Progenitor cell of endocrine pancreas (in vitro differentiated cells): Measurements from ENCODE around the gene CTRL. TPM values are rescaled to one million over a fixed set of nuclear protein-coding genes. Genes with fewer than 3 reads are reported as not detected.

Source experiments
- DNase-seq: peaks from one replicate; pipeline ENCODE4 v3.0.0; 2021; ENCODE audit warnings: low spot score; ENCODE audit not compliant: unreplicated experiment
- H3K27ac Mint-ChIP-seq: 2 replicates; pipeline ENCODE4 v1.8.0; 2021; ENCODE audit warnings: mild to moderate bottlenecking, moderate library complexity, mixed read lengths
- H3K27me3 Mint-ChIP-seq: 2 replicates; pipeline ENCODE4 v1.8.0; 2021; ENCODE audit warnings: mixed read lengths
- H3K36me3 Mint-ChIP-seq: 2 replicates; pipeline ENCODE4 v1.8.0; 2022; ENCODE audit warnings: mixed read lengths; ENCODE audit not compliant: insufficient read depth
- H3K4me1 Mint-ChIP-seq: 2 replicates; pipeline ENCODE4 v1.8.0; 2021; ENCODE audit warnings: low read depth, mixed read lengths
- H3K4me3 Mint-ChIP-seq: 2 replicates; pipeline ENCODE4 v1.8.0; 2021; ENCODE audit warnings: low read depth, mild to moderate bottlenecking, moderate library complexity, mixed read lengths
- H3K9me3 Mint-ChIP-seq: 2 replicates; pipeline ENCODE4 v1.8.0; 2021; ENCODE audit warnings: low read depth, mixed read lengths
- total RNA-seq: library from RNA; stranded (reverse); gene quantifications from 2 replicates; pipeline ENCODE4 v1.2.1, GENCODE V29; 2021
- TF ChIP-seq, protein P1 (sequence below): fragments of 200-600 bp; sonication (generic); IDR thresholded peaks from one replicate; pipeline ENCODE4 v1.5.0; 2021; ENCODE audit warnings: antibody characterized with exemption, mild to moderate bottlenecking; ENCODE audit not compliant: unreplicated experiment

CTRL gene
- total RNA-seq, 1 donor from 2014 or later, result 0.57 TPM

DNA sequence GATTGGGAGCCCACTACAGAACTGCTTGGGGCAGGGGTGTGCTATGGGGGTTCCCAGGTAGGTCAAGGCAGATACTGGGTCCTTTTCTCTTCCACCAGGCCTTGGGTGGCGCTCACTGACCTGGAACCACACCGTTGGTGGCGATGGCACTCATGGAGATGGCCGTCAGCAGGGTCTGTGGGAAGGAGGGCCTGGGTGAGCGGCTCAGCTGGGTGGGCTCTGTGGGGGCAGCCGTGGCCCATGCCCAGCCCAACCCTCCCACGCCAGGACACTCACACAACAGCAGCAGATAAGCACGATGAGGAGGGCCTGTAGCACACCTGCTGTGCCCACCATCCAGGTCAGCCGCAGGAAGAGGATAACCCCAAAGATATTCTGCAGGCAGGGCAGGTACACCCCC, 26.0 kb upstream of the CTRL start:
- no peaks in the 10 kb centered on the region for H3K9me3 Mint-ChIP-seq
- H3K36me3 Mint-ChIP-seq, result peaks cover 14% of the 10 kb centered on the region
- no peak for DNase-seq
- no peaks in the 10 kb centered on the region for H3K27me3 Mint-ChIP-seq
- H3K27ac Mint-ChIP-seq, result no peak overlapping the region
- TF ChIP-seq, protein P1, sequence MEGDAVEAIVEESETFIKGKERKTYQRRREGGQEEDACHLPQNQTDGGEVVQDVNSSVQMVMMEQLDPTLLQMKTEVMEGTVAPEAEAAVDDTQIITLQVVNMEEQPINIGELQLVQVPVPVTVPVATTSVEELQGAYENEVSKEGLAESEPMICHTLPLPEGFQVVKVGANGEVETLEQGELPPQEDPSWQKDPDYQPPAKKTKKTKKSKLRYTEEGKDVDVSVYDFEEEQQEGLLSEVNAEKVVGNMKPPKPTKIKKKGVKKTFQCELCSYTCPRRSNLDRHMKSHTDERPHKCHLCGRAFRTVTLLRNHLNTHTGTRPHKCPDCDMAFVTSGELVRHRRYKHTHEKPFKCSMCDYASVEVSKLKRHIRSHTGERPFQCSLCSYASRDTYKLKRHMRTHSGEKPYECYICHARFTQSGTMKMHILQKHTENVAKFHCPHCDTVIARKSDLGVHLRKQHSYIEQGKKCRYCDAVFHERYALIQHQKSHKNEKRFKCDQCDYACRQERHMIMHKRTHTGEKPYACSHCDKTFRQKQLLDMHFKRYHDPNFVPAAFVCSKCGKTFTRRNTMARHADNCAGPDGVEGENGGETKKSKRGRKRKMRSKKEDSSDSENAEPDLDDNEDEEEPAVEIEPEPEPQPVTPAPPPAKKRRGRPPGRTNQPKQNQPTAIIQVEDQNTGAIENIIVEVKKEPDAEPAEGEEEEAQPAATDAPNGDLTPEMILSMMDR, result no peak
- no peak overlapping the region for H3K4me3 Mint-ChIP-seq
- H3K4me1 Mint-ChIP-seq, result no peaks in the 10 kb centered on the region

DNA sequence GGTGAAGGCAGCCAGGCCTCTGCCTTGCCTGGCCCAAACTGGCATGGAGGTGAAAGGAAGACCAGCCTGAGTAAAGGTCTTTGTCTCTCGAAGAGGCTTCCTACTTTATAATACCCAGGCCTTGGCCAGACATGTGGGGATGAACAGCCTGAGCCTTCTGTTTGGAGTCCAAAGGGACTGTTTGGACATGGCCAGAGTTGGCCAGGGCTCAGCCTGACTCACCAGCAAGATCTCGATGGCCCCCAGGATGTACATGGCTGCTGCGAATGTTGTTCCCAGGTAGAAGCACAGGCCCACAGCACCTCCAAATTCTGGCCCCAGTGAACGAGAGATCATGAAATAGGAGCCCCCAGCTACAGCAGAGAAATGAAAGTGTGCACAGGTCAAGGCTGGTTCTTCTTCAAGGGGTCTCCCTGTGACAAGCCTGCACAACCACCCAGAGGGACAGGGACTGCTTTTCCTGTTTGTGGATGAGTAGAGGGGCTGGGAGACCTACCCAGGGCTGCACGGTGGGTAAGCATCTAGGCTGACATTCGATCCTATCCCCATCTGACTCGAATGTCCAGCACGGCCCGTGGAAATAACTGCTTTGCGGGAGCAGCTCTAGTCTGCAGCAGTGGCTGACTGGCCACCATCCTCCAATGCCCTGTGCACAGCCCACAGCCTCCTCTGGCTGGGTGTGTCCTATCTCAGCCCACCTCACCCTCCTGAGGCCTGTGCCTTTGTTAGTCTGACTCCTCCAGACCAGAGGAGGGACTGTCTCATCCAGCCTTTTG, 22.9 kb upstream of the CTRL start:
- no peaks in the 10 kb centered on the region for H3K9me3 Mint-ChIP-seq
- TF ChIP-seq, protein P1, result no peak
- H3K27ac Mint-ChIP-seq, result peak overlapping the region; percentile 44
- DNase-seq, result no peak
- no peaks in the 10 kb centered on the region for H3K27me3 Mint-ChIP-seq
- H3K36me3 Mint-ChIP-seq, result peaks cover 10% of the 10 kb centered on the region
- no peak overlapping the region for H3K4me3 Mint-ChIP-seq
- no peaks in the 10 kb centered on the region for H3K4me1 Mint-ChIP-seq

DNA sequence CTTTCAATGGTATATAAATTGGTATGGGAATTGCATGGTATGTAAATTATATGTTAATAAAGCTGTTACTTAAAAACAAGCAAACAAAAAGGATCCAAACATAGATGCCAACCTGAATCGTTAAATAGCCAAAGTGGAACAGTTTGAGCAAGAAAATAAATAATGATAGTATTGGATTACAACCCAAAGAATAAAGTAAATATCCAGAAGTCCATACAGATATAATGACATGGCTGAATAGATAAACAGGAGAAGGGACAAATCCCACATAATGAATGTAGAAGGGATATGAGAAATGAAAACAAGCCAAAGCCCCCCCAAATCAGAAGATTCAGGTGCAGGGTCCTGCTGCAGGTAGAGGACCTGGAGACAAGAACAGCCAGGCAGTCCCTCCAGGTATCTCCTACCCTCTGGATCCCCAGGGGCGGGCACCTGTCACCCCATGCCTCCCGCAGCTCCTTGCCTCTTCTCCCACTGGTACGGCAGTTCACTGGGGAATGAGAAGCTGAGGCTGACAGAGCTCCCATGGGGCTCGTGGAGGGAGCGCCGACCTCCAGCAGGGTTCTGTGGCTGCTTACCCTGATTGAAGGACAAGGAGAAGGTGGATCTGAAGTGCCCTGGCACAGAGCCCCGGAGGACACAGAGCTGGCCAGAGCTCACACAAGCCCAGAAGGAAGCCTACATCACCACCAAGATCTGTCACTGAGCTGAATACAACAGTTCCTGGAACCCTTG, 22.1 kb upstream of the CTRL start:
- Mint-ChIP-seq H3K4me1 (no peaks in the 10 kb centered on the region), H3K9me3 (no peaks in the 10 kb centered on the region), H3K4me3 (no peak overlapping the region), H3K27ac (no peak overlapping the region), H3K36me3 (peaks cover 10% of the 10 kb centered on the region), H3K27me3 (no peaks in the 10 kb centered on the region)
- DNase-seq, result no peak
- TF ChIP-seq, protein P1, result no peak

DNA sequence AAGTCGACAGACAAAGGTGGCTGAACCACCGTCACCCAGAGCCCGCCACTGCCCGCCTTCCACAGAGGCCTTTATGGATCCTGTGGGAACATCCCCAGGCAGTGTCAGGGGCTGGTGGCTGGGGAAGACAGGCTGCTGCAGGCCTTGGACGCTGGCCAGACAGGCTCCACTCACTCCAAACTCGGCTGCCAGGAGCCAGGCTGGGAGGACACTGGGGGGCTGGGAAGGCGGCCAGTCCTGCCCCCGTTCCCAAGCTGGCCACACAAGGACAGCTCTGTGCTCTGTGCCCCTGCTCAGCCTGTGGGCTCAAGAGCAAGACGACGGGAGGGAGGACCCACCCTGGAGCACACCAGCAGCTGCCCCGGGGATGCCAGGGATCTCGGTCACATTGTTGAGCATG, 19.8 kb upstream of the CTRL start:
- Mint-ChIP-seq H3K36me3 (peaks cover 8% of the 10 kb centered on the region), H3K27me3 (no peaks in the 10 kb centered on the region), H3K9me3 (no peaks in the 10 kb centered on the region), H3K4me3 (no peak overlapping the region), H3K27ac (no peak overlapping the region), H3K4me1 (no peaks in the 10 kb centered on the region)
- TF ChIP-seq, protein P1, result no peak
- no peak for DNase-seq

DNA sequence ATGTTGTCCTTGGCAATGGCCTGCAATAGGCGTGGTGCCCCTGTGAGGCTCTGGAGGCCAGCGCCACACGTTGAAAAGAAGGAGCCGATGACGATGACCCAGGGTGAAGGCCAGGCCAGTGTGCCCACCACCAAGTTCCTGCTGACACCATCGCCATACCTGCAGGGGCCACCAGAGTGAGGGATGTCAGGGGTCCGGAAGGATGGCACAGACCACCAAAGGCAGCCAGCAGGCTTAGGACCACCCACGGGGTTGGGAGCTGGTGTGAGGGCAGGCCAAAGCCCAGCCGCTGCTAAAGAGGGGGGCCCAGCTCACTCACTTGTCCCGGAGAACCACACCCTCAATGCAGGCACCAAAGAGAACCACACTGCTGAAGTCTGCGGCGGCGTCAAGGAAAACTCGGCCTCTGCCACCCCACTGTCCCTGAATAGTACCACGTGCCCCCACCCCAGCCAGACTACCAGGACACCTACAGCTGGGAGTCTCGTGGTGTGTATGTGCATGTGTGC, 18.7 kb upstream of the CTRL start:
- TF ChIP-seq, protein P1, result no peak
- Mint-ChIP-seq H3K27ac (no peak overlapping the region), H3K36me3 (peaks cover 8% of the 10 kb centered on the region)

More for the DNA sequence above, 18.7 kb upstream of the CTRL start:
- Mint-ChIP-seq H3K4me3 (no peak overlapping the region), H3K27me3 (no peaks in the 10 kb centered on the region), H3K4me1 (no peaks in the 10 kb centered on the region), H3K9me3 (no peaks in the 10 kb centered on the region)
- DNase-seq, result no peak
